GM06990 (cell line): ENCODE results near the gene LRRC75B.

Source experiments
- DNase-seq: peaks from one replicate; pipeline ENCODE4 v3.0.0-alpha.2; 2011; ENCODE audit not compliant: insufficient read length; ENCODE audit errors: extremely low read depth
- H3K27me3 ChIP-seq: replicated peaks from 2 replicates; pipeline ENCODE4 v1.6.0; 2011; ENCODE audit warnings: low read length; ENCODE audit not compliant: control insufficient read depth, insufficient read depth
- H3K36me3 ChIP-seq: 2 replicates; pipeline ENCODE4 v1.5.1; 2011; ENCODE audit warnings: low read length; ENCODE audit not compliant: control insufficient read depth, insufficient read depth
- H3K4me3 ChIP-seq: replicated peaks from 2 replicates; pipeline ENCODE4 v1.5.1; 2011; ENCODE audit warnings: low read depth, mild to moderate bottlenecking, control low read depth, low read length
- TF ChIP-seq, protein P1 (sequence below): IDR thresholded peaks from 2 replicates; pipeline ENCODE4 v1.5.1; 2011; ENCODE audit warnings: low read length, control low read depth, mild to moderate bottlenecking, inconsistent platforms; ENCODE audit not compliant: insufficient read depth, poor library complexity, severe bottlenecking

The LRRC75B gene

DNA sequence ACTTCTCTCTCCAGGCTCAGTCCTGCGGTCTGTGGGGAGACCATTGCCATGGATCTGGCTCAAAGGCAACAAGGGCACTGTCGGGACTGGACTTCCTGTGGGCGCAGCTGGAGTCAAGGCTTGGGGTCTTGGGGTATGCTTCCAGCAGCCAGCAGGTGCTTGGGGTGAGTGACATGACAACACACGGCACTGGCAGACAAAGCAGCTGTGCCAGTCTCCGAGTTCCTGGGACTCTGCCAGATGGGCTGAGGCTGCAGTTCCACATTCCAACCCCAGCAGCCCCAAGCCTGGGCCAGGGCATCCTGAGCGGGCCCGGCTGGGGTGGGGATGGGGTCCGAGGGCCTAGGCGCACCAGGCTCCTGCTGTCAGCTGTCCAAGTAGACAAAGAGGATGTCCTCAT is 50.2 kb downstream of the LRRC75B start:
- DNase-seq: no peak
- H3K36me3 ChIP-seq: peaks cover 51% of the 10 kb centered on the region
- no peaks in the 10 kb centered on the region for H3K27me3 ChIP-seq
- H3K4me3 ChIP-seq: no peak overlapping the region
- TF ChIP-seq, protein P1, sequence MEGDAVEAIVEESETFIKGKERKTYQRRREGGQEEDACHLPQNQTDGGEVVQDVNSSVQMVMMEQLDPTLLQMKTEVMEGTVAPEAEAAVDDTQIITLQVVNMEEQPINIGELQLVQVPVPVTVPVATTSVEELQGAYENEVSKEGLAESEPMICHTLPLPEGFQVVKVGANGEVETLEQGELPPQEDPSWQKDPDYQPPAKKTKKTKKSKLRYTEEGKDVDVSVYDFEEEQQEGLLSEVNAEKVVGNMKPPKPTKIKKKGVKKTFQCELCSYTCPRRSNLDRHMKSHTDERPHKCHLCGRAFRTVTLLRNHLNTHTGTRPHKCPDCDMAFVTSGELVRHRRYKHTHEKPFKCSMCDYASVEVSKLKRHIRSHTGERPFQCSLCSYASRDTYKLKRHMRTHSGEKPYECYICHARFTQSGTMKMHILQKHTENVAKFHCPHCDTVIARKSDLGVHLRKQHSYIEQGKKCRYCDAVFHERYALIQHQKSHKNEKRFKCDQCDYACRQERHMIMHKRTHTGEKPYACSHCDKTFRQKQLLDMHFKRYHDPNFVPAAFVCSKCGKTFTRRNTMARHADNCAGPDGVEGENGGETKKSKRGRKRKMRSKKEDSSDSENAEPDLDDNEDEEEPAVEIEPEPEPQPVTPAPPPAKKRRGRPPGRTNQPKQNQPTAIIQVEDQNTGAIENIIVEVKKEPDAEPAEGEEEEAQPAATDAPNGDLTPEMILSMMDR: no peak

DNA sequence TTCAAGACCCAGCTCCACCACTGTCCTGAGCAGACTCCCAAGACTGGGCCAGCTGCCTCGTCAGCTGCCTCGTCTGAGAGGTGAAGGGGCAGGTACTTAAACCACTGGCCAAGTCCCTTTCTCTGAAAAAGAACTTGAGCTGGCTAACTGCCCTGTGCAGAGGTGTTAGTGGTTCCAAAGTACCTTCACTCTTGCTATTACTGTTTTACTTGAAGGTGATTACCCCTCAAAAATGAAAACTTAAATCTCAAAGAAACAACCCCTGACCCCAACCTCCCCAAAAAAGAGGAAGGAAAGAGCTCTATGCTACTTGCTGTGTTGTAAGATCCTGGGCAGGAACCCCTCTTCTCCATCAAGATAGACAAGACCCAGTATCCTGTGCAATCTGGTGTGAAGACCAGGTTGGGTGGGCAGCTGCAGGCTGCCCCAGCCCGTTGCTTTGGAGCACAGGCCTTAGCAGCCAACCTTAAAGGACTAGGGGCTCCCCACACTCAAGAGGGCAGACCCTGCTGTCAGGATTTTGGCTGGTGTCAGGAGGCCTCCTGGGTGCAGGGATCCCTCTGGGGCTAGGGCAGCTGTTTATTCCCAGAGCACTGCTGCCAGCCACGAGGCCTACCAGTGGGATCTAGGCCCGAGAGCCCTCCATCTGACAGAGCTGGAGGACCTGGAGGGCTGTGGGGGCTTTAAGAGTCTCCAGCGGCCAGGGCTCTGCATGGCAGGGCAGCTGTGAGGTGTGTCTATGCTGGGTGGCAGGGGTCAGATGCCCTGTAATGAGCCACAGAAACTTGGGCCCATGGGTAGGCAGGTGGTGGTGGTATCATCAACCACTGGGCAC is 51.0 kb downstream of the LRRC75B start:
- Histone ChIP-seq H3K27me3 (no peaks in the 10 kb centered on the region), H3K4me3 (no peak overlapping the region), H3K36me3 (peaks cover 45% of the 10 kb centered on the region)
- TF ChIP-seq, protein P1: no peak
- no peak for DNase-seq

DNA sequence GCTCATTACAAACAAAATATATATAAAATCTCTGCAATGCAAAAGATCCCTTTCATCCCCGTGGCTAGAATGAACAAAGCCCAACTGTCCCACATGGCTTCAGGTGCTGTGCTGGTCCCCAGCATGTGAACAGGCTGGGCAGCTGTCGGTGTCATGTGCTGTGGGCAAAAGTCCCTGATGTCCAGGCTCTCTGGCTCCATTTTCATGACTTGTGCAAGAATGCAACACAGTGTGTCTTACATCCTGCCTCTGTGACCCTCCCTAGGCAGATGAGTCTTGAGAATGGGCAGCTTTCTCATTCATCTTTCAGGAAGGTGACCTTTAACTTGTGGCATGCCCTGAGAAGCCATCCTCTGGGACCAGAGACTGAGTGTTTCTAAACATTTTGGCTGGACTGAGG is 52.4 kb downstream of the LRRC75B start:
- TF ChIP-seq, protein P1: no peak
- Histone ChIP-seq H3K27me3 (no peaks in the 10 kb centered on the region), H3K4me3 (no peak overlapping the region), H3K36me3 (peaks cover 38% of the 10 kb centered on the region)
- no peak for DNase-seq

DNA sequence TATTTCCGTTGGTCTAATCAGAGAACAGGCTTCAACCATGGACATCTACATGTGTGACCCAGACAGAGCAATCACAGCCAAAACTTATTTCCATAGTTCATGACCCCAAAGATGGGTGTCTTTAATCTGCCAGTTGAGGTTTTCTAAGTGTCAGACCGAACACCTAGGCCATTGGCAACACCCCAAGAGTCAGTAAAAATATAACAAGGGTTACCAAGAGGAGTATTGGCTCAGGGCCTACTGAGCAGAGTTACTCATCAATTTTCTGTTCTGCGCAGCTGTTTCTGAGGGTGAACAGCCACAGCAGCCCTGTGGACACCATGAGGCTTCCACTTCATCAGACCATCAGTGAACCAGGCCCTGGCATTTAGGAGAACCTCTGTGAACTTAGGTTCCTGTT is 56.8 kb downstream of the LRRC75B start:
- Histone ChIP-seq H3K36me3 (peaks cover 8% of the 10 kb centered on the region), H3K27me3 (no peaks in the 10 kb centered on the region), H3K4me3 (no peak overlapping the region)
- no peak for DNase-seq
- TF ChIP-seq, protein P1: no peak
